Measurements from ENCODE around the gene TP53.

The TP53 gene

GRCh38 chr17:7687072-7687907 is at the start of gene TP53:
Gene TP53 (minus strand): TSS chr17:7687490. CDS start chr17:7676594, 10,896 bp downstream.
- DNase-seq (ENCODE audit: low spot score), result peak; percentile 83
- no peak for TF ChIP-seq CTCF (IDR thresholded peaks at IDR 0.05; ENCODE audit: extremely low read depth, missing control alignments)

- no peak for TF ChIP-seq CTCF (IDR thresholded peaks at IDR 0.05; ENCODE audit: extremely low read depth, missing control alignments)
- no peak for DNase-seq (ENCODE audit: low spot score)
These were observed 45.8 kb upstream of the TP53 start for GRCh38 chr17:7732981-7733539.

GRCh38 chr17:7729816-7730215 is 42.5 kb upstream of the TP53 start:
- no peak for DNase-seq (ENCODE audit: low spot score)
- no peak for TF ChIP-seq CTCF (IDR thresholded peaks at IDR 0.05; ENCODE audit: extremely low read depth, missing control alignments)

- no peak for DNase-seq (ENCODE audit: low spot score)
- TF ChIP-seq CTCF (IDR thresholded peaks at IDR 0.05; ENCODE audit: extremely low read depth, missing control alignments), result no peak
These were observed 40.6 kb upstream of the TP53 start for GRCh38 chr17:7727886-7728285.

GRCh38 chr17:7721612-7722011 is 34.3 kb upstream of the TP53 start:
- DNase-seq (ENCODE audit: low spot score), result no peak
- TF ChIP-seq CTCF (IDR thresholded peaks at IDR 0.05; ENCODE audit: extremely low read depth, missing control alignments), result no peak

GRCh38 chr17:7720125-7720524 is 32.8 kb upstream of the TP53 start:
- no peak for DNase-seq (ENCODE audit: low spot score)
- TF ChIP-seq CTCF (IDR thresholded peaks at IDR 0.05; ENCODE audit: extremely low read depth, missing control alignments), result no peak

- DNase-seq (ENCODE audit: low spot score), result no peak
These were observed 32.4 kb upstream of the TP53 start for GRCh38 chr17:7719661-7720060.

More at GRCh38 chr17:7719661-7720060, 32.4 kb upstream of the TP53 start:
- TF ChIP-seq CTCF (IDR thresholded peaks at IDR 0.05; ENCODE audit: extremely low read depth, missing control alignments), result no peak

Data from GM20000 (cell line).